GM18526 (cell line): Measurements from ENCODE around the gene ATP6V1B1.

Experiments
- POLR2A ChIP-seq: IDR thresholded peaks from 3 replicates; pipeline ENCODE4 v1.6.1; 2011; ENCODE audit not compliant: insufficient read length; ENCODE audit errors: extremely low read depth

The ATP6V1B1 gene

GRCh38 chr2:70935468-70936164 is at the start of gene ATP6V1B1:
ATP6V1B1 (plus strand) TSS chr2:70935900; CDS start chr2:70935955, 55 bp downstream.
- no peak for TF ChIP-seq POLR2A

GRCh38 chr2:70886541-70886987 is 49.1 kb upstream of the ATP6V1B1 start:
- no peak for TF ChIP-seq POLR2A

- TF ChIP-seq POLR2A = no peak
These were observed 48.5 kb upstream of the ATP6V1B1 start for GRCh38 chr2:70887208-70887549.

GRCh38 chr2:70887550-70888246 is 48.0 kb upstream of the ATP6V1B1 start:
- TF ChIP-seq POLR2A = no peak

DNA sequence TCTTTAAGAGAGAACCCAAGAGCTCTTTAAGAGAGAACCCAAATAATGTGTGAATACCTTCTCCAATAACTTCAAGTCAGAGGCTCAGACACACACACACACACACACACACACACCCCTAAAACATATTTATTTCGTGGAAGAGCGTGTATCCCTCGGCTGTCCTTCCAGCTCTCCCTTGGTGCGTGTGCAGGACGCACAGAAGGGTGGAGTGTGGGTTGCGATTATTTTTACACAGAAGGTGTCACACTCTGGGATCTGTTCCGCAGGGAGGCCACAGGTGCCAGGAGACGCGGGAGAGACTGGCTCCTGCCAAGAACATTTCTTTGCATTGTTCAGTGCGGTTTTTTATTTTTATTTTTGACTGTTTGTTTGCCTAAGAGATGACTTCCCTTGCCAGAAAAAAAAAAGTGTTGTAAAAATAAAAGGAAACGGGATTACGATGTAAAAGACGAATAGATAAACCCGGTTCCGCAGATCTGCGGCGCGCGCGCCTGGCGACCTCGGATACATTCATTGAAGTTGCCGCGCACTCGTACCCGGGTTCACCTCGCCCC is 47.3 kb upstream of the ATP6V1B1 start:
- TF ChIP-seq POLR2A = no peak

GRCh38 chr2:70888923-70889715 is 46.6 kb upstream of the ATP6V1B1 start:
- no peak for TF ChIP-seq POLR2A

- TF ChIP-seq POLR2A = no peak
These were observed 46.0 kb upstream of the ATP6V1B1 start for GRCh38 chr2:70889716-70890037.

DNA sequence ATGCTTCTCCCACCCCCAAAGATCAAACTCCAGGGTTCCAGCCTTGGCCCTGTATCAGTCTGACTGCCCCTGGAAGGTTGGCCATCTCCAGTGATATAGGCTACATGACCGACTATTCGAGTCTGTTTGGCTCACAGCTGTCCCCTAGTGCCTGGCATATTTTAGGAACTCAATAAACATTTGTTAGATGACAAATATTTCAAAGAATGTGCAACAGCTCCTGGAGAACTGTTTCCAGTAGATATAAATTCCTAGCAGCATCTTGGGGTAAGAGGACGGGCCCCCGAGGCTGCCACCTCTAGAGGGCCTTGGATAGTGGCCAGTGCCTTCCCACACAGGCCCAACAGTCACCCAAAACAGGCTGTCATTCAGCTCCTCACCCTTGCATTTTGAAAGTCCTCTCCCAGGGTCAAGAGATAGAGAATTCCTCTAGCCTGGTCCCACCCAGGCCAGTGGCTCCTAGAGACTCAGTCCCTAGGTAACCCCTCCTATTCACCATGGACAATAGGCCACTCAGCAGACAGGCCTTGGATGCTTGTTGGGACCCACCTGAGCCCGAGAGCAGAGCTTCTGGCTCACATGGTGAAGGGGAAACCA is 45.1 kb upstream of the ATP6V1B1 start:
- TF ChIP-seq POLR2A = no peak

- TF ChIP-seq POLR2A = no peak
These were observed 43.9 kb upstream of the ATP6V1B1 start for GRCh38 chr2:70891572-70892357.

- no peak for TF ChIP-seq POLR2A
These were observed 43.0 kb upstream of the ATP6V1B1 start for GRCh38 chr2:70892750-70893149.

DNA sequence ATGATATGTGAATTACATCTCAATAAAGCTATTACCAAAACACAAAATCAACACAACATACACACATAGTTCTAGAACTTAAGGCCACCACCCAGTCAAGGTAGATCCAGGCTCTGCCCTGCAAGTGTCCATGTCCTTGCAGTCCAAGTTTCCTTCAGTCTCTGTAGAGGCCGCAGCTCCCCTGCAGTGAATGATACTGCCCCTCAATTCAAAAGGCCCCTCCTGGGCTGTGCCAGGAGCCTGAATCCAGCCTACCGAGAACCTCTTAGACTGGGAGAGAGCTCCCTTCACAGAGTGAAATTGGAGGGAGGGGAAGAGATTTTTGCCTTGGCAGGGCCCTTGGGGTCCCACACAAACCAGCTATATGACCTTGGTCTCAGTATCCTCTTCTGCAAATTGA is 42.5 kb upstream of the ATP6V1B1 start:
- no peak for TF ChIP-seq POLR2A

GRCh38 chr2:70894765-70895164 is 40.9 kb upstream of the ATP6V1B1 start:
- TF ChIP-seq POLR2A = no peak

DNA sequence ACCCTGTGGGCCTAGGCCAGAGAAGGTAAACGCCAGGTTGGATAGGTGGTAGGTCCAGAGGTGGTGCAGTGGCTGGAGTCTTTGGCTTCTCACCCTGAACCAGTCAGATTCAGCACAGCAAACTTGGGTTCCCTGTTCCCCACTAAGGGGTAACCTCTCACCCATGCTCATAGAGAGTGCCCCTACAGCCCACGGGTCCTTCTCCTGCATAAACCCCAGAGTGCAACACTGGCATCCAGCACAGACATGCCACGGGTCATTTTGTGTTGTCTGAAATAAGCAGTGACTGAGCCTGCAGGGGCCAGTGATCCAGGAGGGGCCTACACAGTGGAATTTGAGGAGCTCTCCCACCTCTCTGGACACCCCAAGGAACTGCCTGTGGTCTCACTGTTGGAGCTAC is 40.5 kb upstream of the ATP6V1B1 start:
- TF ChIP-seq POLR2A = no peak

- TF ChIP-seq POLR2A = no peak
These were observed 39.5 kb upstream of the ATP6V1B1 start for GRCh38 chr2:70895998-70896764.
